HepG2 (cell line): ENCODE results near the gene ACTN1. TPM values are rescaled to one million over a fixed set of nuclear protein-coding genes. Genes with fewer than 3 reads are reported as not detected.

Experiments
- ATAC-seq: fragments of 200-7000 bp; cut with Tn5 transposase; 3 replicates; pipeline ENCODE4 v1.9.1; 2020; ENCODE audit warnings: mild to moderate bottlenecking, moderate library complexity
- BruUV-seq: library from RNA; stranded (reverse); fragments of 400-500 nt; replicated peaks from 2 replicates; lab custom pipeline; 2021; lab: Mats Ljungman, UMichigan
- CTCF ChIA-PET: fragments of 300-600 bp; formaldehyde crosslinking; extraction: SDS; loops from one replicate; lab custom pipeline; 2021; ENCODE audit warnings: low total read pairs, inconsistent platforms, low intra/inter-chr PET ratio; lab: Yijun Ruan, JAX
- POLR2A ChIA-PET: fragments of 350-600 bp; sonication (Branson Sonifier 250); formaldehyde crosslinking; loops from one replicate; lab custom pipeline; 2020; ENCODE audit warnings: antibody characterized with exemption, inconsistent platforms; lab: Yijun Ruan, JAX
- DNase-seq: peaks from one replicate; pipeline ENCODE4 v3.0.0-alpha.2; 2015; ENCODE audit warnings: low spot score
- FAIRE-seq: peaks from 3 replicates; lab custom pipeline; 2011; peaks lifted over from hg19 to GRCh38; lab: Jason Lieb, UNC
- H2AFZ ChIP-seq: one replicate; pipeline ENCODE4 v1.6.1; 2011; ENCODE audit warnings: low read length, inconsistent platforms
- H3K27ac ChIP-seq: fragments of 300-600 bp; 3 replicates; pipeline ENCODE4 v1.8.0; 2011; ENCODE audit warnings: mixed run types, mild to moderate bottlenecking, mixed read lengths, low read length, inconsistent platforms; ENCODE audit not compliant: insufficient read depth; ENCODE audit errors: extremely low read length
- H3K27me3 ChIP-seq, 2 experiments: fragments of 200-600 bp in 1 of 2; 2 replicates in 1 of 2; 3 replicates in 1 of 2; pipeline versions ENCODE4 v1.6.0 to v1.8.0; 2011; ENCODE audit warnings: low read length in 2 of 2, mild to moderate bottlenecking in 2 of 2, moderate library complexity in 2 of 2, inconsistent platforms in 1 of 2; ENCODE audit not compliant: insufficient read depth in 2 of 2, control insufficient read depth in 1 of 2
- H3K36me3 ChIP-seq, 2 experiments: fragments of 200-600 bp in 1 of 2; replicated peaks in 1 of 2; 2 replicates in 1 of 2; 3 replicates in 1 of 2; pipeline versions ENCODE4 v1.5.1 to v1.8.0; 2011; ENCODE audit warnings: low read length in 2 of 2, inconsistent platforms in 1 of 2; ENCODE audit not compliant: insufficient read depth in 2 of 2, control insufficient read depth in 1 of 2
- H3K4me1 ChIP-seq: 2 replicates; pipeline ENCODE4 v1.5.1; 2012; ENCODE audit warnings: low read length, inconsistent platforms; ENCODE audit not compliant: insufficient read depth
- H3K4me2 ChIP-seq: 2 replicates; pipeline ENCODE4 v1.6.0; 2011; ENCODE audit warnings: low read depth, low read length, inconsistent platforms
- H3K4me3 ChIP-seq, 3 experiments: fragments of 200-600 bp in 1 of 3; sonication (generic), shearing (Covaris generic) in 1 of 3; replicated peaks in 1 of 3; 2 replicates each; pipeline ENCODE4 v1.5.1; 2011 to 2016; ENCODE audit warnings: low read length in 3 of 3, inconsistent platforms in 2 of 3, low read depth in 2 of 3, mild to moderate bottlenecking in 2 of 3, control low read depth in 1 of 3, mixed read lengths in 1 of 3; ENCODE audit not compliant: insufficient read depth in 1 of 3
- H3K79me2 ChIP-seq: one replicate; pipeline ENCODE4 v1.6.1; 2011; ENCODE audit warnings: low read length, inconsistent platforms; ENCODE audit not compliant: insufficient read depth
- H3K9ac ChIP-seq: 2 replicates; pipeline ENCODE4 v1.6.0; 2011; ENCODE audit warnings: mild to moderate bottlenecking, low read depth, low read length, inconsistent platforms; ENCODE audit not compliant: insufficient read depth
- H3K9me3 ChIP-seq: 2 replicates; pipeline ENCODE4 v1.5.1; 2012; ENCODE audit warnings: mild to moderate bottlenecking, low read length
- H4K20me1 ChIP-seq: 2 replicates; pipeline ENCODE4 v1.6.0; 2011; ENCODE audit warnings: inconsistent platforms, mild to moderate bottlenecking, low read length, moderate library complexity; ENCODE audit not compliant: insufficient read depth
- CEBPB ChIP-seq: IDR thresholded peaks from 2 replicates; pipeline ENCODE4 v1.6.1; 2011; ENCODE audit warnings: low read depth, low read length, improper control_type of control experiment, borderline replicate concordance
- NAIF1 ChIP-seq: sonication (generic); formaldehyde crosslinking; IDR thresholded peaks from 2 replicates; pipeline ENCODE4 v1.5.0; 2020; ENCODE audit warnings: mild to moderate bottlenecking, missing genetic modification reagents, borderline replicate concordance
- PLRG1 ChIP-seq: fragments of 450-650 bp; conservative IDR thresholded peaks from 2 replicates; pipeline ENCODE4 v1.6.1; 2016
- ZBTB1 ChIP-seq: sonication (generic); formaldehyde crosslinking; IDR thresholded peaks from 2 replicates; pipeline ENCODE4 v1.4.0; 2020; ENCODE audit warnings: missing genetic modification reagents, borderline replicate concordance
- WGBS: methylation state at CpG from one replicate; pipeline ENCODE4 v1.1.6; 2017; ENCODE audit warnings: low lambda C conversion rate; 5-methylcytosine and 5-hydroxymethylcytosine counted together
- in situ Hi-C: cut with HindIII; loops from 2 replicates; pipeline ENCODE4 v1.10.0; 2017; ENCODE audit warnings: low pct_unique_long_range_greater_than_20kb; ENCODE audit not compliant: extremely low pct_ligation_motif_present
- intact Hi-C: fragments of 100-400 bp; cut with micrococcal nuclease; formaldehyde crosslinking; loops from one replicate; pipeline ENCODE4 v1.10.0; 2022; ENCODE audit not compliant: unreplicated experiment
- polyA plus RNA-seq, 8 experiments: library from polyadenylated mRNA; depleted of rRNA in 3 of 8; stranded (reverse) in 7 of 8; unstranded in 1 of 8; fragments of >200 nt; fragmentation: Illumina TruSeq in 4 of 8; extraction: Trizol in 4 of 8; gene quantifications; 2 replicates each; pipeline versions ENCODE4 v1.2.1 to v1.2.3, GENCODE V29; 2011 to 2016; ENCODE audit warnings: low read depth in 4 of 8, missing spikeins in 1 of 8, mixed read lengths in 1 of 8; ENCODE audit not compliant: insufficient read depth in 1 of 8
- total RNA-seq, 5 experiments: library from RNA; depleted of rRNA; stranded (reverse); fragments of >200 nt; fragmentation: Illumina TruSeq; extraction: Trizol; gene quantifications; 2 replicates each; pipeline ENCODE4 v1.2.3, GENCODE V29; 2016; ENCODE audit warnings: low read depth in 1 of 5
- TF ChIP-seq, protein P1 (sequence below): sonication (generic); formaldehyde crosslinking; IDR thresholded peaks from 2 replicates; pipeline ENCODE4 v1.4.0; 2020; ENCODE audit warnings: missing genetic modification reagents
- TF ChIP-seq, protein P2 (sequence below): sonication (generic); formaldehyde crosslinking; IDR thresholded peaks from 2 replicates; pipeline ENCODE4; 2020; ENCODE audit warnings: missing genetic modification reagents, mild to moderate bottlenecking, borderline replicate concordance
- TF ChIP-seq, protein P3 (sequence below): sonication (generic); formaldehyde crosslinking; IDR thresholded peaks from 2 replicates; pipeline ENCODE4 v1.5.1; 2020; ENCODE audit warnings: mild to moderate bottlenecking, missing genetic modification reagents, borderline replicate concordance
- TF ChIP-seq, protein P4 (sequence below): sonication (generic); formaldehyde crosslinking; IDR thresholded peaks from 2 replicates; pipeline ENCODE4 v1.5.1; 2020; ENCODE audit warnings: mild to moderate bottlenecking, missing genetic modification reagents, moderate library complexity
- TF ChIP-seq, protein P5 (sequence below): sonication (generic); formaldehyde crosslinking; IDR thresholded peaks from 2 replicates; pipeline ENCODE4 v1.5.1; 2020; ENCODE audit warnings: mild to moderate bottlenecking, moderate library complexity, missing genetic modification reagents

Gene ACTN1
- total and polyA plus RNA-seq, 2 of the 13 experiments (the other 11 are each of a cell fraction or from before 2014, with no cell fraction given) = 58.6 to 162 TPM

DNA sequence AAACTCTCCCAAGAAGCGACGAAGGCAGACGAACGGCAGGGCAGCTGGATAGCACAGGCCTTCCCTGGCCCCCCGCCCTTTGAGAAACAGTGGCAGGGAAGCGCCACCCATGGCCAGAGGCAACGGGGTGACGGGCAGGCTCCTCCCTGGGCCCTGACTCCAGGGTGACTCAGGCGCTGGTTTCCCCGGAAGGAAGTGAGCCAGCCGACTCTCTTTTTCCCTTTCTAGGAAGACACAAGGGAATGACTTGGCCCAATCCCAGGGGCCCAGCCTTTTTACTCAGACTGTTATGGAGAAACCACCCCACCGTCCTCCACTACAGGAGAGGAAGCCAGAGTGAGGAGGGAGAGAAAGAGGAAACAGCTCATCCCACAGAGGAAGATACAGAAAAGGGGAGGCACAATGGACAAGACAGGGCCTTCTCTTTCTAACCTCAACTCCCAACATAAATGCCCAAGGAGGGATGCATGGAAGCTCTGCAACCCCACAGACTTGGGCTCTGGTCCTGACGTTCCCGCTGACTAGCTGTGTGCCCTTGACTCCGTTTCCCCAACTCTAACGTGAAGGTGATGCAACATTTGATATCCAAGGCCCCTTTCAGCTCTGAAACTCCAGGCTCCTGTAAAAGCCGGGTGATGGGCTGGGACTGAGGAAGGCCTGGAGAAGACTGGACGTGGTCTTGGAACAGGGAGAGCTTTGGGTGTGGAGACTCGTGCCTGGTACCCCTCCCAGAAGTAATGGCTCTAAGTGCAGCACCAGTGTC lies 27.9 kb downstream of the ACTN1 start:
- no peak overlapping the region for H3K9ac ChIP-seq
- DNase-seq = no peak
- no peaks in the 10 kb centered on the region for H3K27me3 ChIP-seq
- no peak for FAIRE-seq
- 87% methylated on average over 18 of the region's 19 CpGs for WGBS
- H3K4me3 ChIP-seq = no peak overlapping the region
- peaks cover 97% of the 10 kb centered on the region for H3K79me2 ChIP-seq
- H2AFZ ChIP-seq = no peak overlapping the region
- no peak for ATAC-seq
- no peak overlapping the region for H3K4me2 ChIP-seq
- no TSS peak for BruUV-seq
- peaks cover 99% of the 10 kb centered on the region for H3K4me1 ChIP-seq
- POLR2A ChIA-PET = interaction anchor here (0.8 kb wide), 1 partner anchor 27 kb away, joined by 3 read pairs; no protein-coding TSS in a partner anchor
- intact Hi-C loops = no loop called here
- peaks cover 2 to 7% of the 10 kb centered on the region in 2 experiments; a peak in 2 of 5 replicates for H3K36me3 ChIP-seq
- H4K20me1 ChIP-seq = peaks cover 32% of the 10 kb centered on the region
- H3K9me3 ChIP-seq = no peaks in the 10 kb centered on the region
- CTCF ChIA-PET = no interaction called here
- in situ Hi-C loops = no loop called here
- H3K27ac ChIP-seq = peak overlapping the region; percentile 46
- TF ChIP-seq, protein P1, sequence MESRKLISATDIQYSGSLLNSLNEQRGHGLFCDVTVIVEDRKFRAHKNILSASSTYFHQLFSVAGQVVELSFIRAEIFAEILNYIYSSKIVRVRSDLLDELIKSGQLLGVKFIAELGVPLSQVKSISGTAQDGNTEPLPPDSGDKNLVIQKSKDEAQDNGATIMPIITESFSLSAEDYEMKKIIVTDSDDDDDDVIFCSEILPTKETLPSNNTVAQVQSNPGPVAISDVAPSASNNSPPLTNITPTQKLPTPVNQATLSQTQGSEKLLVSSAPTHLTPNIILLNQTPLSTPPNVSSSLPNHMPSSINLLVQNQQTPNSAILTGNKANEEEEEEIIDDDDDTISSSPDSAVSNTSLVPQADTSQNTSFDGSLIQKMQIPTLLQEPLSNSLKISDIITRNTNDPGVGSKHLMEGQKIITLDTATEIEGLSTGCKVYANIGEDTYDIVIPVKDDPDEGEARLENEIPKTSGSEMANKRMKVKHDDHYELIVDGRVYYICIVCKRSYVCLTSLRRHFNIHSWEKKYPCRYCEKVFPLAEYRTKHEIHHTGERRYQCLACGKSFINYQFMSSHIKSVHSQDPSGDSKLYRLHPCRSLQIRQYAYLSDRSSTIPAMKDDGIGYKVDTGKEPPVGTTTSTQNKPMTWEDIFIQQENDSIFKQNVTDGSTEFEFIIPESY = peak; percentile 47; the same call in 1 of the 2 replicates
- peak; percentile 44; the same call in 1 of the 2 replicates for TF ChIP-seq CEBPB
- TF ChIP-seq, protein P2, sequence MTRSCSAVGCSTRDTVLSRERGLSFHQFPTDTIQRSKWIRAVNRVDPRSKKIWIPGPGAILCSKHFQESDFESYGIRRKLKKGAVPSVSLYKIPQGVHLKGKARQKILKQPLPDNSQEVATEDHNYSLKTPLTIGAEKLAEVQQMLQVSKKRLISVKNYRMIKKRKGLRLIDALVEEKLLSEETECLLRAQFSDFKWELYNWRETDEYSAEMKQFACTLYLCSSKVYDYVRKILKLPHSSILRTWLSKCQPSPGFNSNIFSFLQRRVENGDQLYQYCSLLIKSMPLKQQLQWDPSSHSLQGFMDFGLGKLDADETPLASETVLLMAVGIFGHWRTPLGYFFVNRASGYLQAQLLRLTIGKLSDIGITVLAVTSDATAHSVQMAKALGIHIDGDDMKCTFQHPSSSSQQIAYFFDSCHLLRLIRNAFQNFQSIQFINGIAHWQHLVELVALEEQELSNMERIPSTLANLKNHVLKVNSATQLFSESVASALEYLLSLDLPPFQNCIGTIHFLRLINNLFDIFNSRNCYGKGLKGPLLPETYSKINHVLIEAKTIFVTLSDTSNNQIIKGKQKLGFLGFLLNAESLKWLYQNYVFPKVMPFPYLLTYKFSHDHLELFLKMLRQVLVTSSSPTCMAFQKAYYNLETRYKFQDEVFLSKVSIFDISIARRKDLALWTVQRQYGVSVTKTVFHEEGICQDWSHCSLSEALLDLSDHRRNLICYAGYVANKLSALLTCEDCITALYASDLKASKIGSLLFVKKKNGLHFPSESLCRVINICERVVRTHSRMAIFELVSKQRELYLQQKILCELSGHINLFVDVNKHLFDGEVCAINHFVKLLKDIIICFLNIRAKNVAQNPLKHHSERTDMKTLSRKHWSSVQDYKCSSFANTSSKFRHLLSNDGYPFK = no peak
- no peak for TF ChIP-seq ZBTB1 (CRISPR knock-in tag)
- TF ChIP-seq, protein P3, sequence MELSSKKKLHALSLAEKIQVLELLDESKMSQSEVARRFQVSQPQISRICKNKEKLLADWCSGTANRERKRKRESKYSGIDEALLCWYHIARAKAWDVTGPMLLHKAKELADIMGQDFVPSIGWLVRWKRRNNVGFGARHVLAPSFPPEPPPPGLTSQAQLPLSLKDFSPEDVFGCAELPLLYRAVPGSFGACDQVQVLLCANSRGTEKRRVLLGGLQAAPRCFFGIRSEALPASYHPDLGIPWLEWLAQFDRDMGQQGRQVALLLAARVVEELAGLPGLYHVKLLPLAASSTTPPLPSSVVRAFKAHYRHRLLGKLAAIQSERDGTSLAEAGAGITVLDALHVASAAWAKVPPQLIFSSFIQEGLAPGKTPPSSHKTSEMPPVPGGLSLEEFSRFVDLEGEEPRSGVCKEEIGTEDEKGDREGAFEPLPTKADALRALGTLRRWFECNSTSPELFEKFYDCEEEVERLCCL (CRISPR knock-in tag) = no peak
- TF ChIP-seq, protein P4, sequence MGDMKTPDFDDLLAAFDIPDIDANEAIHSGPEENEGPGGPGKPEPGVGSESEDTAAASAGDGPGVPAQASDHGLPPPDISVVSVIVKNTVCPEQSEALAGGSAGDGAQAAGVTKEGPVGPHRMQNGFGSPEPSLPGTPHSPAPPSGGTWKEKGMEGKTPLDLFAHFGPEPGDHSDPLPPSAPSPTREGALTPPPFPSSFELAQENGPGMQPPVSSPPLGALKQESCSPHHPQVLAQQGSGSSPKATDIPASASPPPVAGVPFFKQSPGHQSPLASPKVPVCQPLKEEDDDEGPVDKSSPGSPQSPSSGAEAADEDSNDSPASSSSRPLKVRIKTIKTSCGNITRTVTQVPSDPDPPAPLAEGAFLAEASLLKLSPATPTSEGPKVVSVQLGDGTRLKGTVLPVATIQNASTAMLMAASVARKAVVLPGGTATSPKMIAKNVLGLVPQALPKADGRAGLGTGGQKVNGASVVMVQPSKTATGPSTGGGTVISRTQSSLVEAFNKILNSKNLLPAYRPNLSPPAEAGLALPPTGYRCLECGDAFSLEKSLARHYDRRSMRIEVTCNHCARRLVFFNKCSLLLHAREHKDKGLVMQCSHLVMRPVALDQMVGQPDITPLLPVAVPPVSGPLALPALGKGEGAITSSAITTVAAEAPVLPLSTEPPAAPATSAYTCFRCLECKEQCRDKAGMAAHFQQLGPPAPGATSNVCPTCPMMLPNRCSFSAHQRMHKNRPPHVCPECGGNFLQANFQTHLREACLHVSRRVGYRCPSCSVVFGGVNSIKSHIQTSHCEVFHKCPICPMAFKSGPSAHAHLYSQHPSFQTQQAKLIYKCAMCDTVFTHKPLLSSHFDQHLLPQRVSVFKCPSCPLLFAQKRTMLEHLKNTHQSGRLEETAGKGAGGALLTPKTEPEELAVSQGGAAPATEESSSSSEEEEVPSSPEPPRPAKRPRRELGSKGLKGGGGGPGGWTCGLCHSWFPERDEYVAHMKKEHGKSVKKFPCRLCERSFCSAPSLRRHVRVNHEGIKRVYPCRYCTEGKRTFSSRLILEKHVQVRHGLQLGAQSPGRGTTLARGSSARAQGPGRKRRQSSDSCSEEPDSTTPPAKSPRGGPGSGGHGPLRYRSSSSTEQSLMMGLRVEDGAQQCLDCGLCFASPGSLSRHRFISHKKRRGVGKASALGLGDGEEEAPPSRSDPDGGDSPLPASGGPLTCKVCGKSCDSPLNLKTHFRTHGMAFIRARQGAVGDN (CRISPR knock-in tag) = peak; percentile 39; the same call in 1 of the 2 replicates
- TF ChIP-seq NAIF1 (CRISPR knock-in tag) = no peak
- TF ChIP-seq, protein P5, sequence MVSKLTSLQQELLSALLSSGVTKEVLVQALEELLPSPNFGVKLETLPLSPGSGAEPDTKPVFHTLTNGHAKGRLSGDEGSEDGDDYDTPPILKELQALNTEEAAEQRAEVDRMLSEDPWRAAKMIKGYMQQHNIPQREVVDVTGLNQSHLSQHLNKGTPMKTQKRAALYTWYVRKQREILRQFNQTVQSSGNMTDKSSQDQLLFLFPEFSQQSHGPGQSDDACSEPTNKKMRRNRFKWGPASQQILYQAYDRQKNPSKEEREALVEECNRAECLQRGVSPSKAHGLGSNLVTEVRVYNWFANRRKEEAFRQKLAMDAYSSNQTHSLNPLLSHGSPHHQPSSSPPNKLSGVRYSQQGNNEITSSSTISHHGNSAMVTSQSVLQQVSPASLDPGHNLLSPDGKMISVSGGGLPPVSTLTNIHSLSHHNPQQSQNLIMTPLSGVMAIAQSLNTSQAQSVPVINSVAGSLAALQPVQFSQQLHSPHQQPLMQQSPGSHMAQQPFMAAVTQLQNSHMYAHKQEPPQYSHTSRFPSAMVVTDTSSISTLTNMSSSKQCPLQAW (CRISPR knock-in tag) = no peak
- TF ChIP-seq PLRG1 = no peak
